Fibroblast of gingiva (primary cell): ENCODE results near the gene RAD21L1.

Experiments used
- DNase-seq: peaks from one replicate; pipeline ENCODE4 v3.0.0-alpha.2; 2011; ENCODE audit warnings: low read depth

The RAD21L1 gene

DNA sequence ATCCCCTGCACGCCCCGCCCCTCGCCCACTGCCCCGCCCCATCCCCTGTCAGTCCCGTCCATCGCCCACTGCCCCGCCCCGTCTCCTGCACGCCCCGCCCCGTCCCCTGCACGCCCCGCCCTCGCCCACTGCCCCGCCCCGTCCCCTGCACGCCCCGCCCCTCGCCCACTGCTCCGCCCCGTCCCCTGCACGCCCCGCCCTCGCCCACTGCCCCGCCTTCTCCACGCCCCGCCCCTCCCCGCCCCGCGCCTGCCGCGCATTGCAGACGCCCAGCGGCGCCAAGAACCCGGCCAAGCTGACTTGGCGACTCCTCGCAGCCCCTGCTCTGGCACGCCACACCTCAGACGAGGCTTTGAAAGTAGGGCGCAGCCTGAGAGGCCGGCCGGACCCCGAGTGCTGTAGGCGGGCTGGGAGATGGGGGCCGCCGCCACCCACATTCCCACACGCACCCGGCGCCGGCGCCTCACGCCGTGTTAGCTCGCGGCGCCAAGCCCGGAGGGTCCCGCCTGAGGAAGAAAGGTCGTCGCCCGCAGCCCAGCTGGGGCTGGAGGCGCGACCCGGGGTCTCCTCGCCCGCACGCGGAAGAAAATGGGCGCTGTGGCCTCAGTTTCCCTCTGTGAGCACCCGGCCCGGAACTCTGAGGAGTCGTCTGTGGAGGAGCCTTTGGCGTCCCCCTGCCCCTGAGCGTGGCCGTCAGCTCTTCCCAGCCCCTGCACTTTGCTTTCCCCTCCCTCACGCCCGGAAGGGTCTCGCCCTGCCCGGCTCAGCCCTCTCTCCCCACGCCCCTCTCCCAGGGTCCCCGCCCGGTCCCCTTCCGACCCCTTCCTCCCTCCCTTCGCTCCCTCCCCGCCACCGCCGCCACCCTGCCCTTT lies at the start of gene RAD21L1:
RAD21L1 (plus strand) TSS at position 262 of the 872 bp plus-strand sequence. CDS start 2,410 bp downstream, outside the sequence.
- peak; percentile 56 for DNase-seq

DNA sequence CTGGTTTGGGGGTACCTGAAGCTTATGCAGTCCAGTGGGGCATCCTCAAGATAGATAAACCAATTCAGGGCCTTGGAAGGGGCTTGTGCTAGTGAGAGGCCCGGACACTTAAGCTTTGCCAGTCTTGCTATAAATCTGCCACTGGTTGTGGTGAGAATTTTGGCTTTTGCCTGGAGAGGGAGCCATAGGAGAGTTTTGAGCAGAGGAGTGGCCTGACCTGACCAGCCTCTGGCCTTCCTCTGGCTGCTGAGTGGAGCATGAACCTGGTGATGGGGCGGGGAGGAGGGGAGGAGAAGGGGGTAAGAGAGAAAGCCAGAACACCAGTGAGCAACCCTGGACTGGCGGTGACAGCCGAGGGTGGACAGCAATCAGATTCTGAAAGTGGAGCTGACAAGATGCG lies 48.2 kb upstream of the RAD21L1 start:
- no peak for DNase-seq

- no peak for DNase-seq
Measured at GRCh38 chr20:1178103-1178502, 47.7 kb upstream of the RAD21L1 start.

DNA sequence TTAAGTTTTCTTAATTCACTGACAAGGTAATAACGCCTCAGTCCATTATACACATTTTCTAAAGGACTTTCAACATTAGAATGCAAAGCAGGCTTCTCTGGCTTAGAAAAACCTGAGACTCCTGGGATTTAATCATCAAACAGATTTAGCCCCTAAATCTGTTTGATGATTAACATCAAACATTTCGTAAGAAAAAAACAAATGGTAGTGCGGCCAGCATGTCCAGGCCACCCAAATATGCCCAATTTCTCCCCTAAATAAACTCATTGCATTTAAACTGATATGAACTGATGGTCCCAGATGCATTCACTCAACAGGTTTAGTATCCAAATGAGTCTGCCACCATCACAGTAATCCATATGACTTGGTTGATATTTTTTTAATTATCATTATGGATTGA lies 47.2 kb upstream of the RAD21L1 start:
- DNase-seq, result no peak

- DNase-seq, result no peak
Measured at GRCh38 chr20:1180949-1181348, 44.9 kb upstream of the RAD21L1 start.

- no peak for DNase-seq
Measured at GRCh38 chr20:1182106-1182505, 43.7 kb upstream of the RAD21L1 start.

GRCh38 chr20:1183153-1183552 lies 42.7 kb upstream of the RAD21L1 start:
- DNase-seq, result no peak

- no peak for DNase-seq
Measured at GRCh38 chr20:1184260-1184637, 41.6 kb upstream of the RAD21L1 start.

GRCh38 chr20:1184638-1185315 lies 41.1 kb upstream of the RAD21L1 start, which contains the start of gene TMEM74B:
Gene TMEM74B, minus strand, starts transcription at chr20:1184981. Its CDS starts 1,180 bp downstream, at chr20:1183801.
- DNase-seq, result no peak

GRCh38 chr20:1185316-1185741 lies 40.5 kb upstream of the RAD21L1 start:
- DNase-seq, result no peak

- peak; percentile 25 for DNase-seq
Measured at GRCh38 chr20:1185790-1186334, 40.0 kb upstream of the RAD21L1 start.

GRCh38 chr20:1186367-1186991 lies 39.4 kb upstream of the RAD21L1 start:
- DNase-seq, result no peak

DNA sequence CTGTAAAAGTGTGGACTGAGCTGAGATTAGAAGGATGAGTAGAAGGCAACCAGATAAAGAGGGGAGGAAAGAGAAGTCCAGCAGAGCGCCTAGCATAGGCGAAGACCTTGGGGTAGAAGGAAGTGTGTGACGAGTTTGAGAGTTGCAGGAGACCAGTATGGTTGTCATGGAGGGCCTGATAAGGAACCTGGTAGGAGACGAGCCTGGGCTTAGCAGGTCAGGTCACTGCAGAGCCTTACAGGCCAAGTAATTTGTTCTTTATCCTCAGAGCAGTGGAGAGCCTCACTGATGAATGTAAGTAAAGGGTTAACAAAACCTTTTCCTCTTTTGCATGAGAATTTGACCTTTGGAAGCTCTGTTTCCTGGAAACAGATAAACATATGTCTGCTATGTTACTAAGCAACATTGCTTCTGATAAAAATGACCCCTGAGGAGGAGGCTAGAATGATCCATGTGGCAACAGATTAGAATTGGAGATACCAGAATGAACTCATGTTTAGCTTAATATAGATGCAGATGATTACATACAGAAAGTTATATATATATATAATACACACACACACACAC lies 38.2 kb upstream of the RAD21L1 start:
- DNase-seq, result no peak

- DNase-seq, result no peak
Measured at GRCh38 chr20:1188347-1188746, 37.5 kb upstream of the RAD21L1 start.

DNA sequence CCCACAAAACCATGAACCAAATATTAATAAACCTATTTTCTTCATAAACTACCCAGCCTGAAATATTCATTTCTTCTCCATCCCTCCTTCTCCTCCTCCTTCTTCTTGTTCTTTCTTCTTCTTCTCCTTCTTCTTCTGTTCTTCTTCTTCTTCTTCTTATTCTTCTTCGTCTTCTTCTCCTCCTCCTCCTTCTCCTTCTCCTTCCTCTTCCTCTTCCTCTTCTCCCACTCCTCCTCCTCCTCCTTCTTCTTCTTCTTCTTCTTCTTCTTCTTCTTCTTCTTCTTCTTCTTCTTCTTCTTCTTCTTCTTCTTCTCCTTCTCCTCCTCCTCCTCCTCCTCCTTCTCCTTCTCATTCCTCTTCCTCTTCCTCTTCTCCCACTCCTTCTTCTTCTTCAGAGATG lies 36.0 kb upstream of the RAD21L1 start:
- no peak for DNase-seq

DNA sequence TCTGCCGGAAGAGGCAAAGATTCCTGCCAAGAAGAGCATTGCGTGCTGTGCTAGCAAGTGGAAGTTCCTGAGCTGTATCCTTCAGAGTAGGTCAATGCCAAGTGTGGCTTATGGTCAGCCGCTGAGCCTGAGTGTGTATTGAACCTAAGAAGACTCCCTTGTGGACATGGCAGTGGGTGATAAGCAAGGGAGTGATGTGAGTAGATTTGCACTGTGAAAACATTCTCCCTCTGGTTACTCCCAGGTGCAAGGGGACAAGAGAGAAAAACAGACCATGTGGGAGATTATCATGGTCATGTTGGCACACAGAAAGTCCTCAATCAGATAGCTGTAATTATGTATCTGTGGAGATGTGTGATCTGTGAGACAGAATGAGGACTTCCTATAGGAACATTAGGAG lies 35.0 kb upstream of the RAD21L1 start:
- DNase-seq, result no peak

- no peak for DNase-seq
Measured at GRCh38 chr20:1191299-1191698, 34.5 kb upstream of the RAD21L1 start.

DNA sequence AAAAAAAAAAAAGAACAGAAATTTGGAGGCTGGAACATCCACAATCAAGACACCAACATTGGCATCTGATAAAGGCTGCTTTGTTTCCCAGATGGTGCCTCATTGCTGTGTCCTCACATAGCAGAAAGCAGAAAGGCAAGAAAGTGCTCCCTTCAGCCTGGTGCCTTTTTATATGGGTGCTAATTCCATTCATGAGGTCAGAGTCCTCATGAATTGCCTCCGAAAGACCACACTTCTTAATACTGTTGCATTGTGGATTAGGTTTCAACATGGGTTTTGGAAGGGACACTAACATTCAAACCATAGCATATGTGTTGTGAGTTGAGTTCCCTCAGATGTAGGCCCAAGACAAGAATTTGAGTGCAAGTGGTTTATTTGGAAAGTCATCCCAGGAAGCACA lies 30.6 kb upstream of the RAD21L1 start:
- no peak for DNase-seq

DNA sequence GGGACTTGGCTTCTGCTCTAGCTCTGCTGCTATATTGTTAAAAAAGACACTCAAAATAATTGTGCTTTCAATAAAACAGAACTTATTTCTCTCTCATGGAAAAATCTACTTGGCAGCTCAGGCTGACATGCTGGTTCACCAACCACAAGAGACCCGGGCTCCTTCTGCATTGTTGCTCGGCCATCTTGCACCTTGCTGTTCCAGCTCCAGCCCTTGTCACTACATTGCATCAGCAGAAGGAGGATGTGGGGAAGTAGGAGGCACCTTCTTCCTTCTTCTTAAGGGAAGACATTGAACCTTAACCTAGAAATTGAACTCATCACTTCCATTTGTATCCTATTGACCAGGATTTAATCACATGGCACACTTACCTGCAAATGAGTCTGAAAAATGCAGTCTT lies 29.2 kb upstream of the RAD21L1 start:
- DNase-seq, result no peak

DNA sequence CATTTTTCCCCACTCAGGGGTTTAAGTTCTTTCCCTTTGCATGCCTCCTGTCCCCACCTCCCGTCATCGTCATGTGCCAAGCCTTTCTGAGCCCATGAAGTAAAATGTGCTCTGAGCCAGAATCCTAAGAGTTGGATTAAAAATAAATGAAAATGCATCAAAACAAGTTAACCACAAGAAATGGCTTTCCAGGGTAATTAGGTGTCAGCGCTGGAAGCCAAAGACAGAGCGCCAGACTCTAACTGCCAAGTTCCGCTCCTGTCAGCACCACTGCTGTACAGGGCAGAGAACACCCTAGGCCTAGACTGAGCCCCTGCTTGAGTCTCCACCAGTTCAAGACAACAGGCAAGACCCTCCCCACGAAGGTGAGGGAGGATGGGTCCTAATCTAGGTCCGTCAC lies 28.0 kb upstream of the RAD21L1 start:
- DNase-seq, result no peak

DNA sequence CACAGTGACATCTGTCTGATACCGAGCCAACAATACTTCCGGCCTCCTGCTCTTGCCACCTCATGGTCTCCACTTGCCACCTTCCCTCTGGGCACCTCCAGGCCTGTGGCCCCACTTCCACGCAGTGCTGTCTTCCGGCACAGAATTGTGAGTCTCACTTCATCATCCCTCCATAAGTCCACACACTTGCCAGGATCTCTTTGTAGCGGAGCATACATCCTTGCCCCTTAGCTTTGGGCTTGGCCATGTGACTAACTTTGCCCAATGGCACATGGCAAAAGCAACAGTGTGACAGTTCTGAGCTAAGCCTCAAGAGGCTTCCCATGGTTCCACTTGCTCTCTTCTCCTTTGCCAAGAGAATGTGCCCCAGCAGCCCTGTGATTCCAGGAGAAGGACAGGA lies 27.1 kb upstream of the RAD21L1 start:
- no peak for DNase-seq

GRCh38 chr20:1199212-1199873 lies 26.5 kb upstream of the RAD21L1 start:
- DNase-seq, result no peak
